Keratinocyte (primary cell): Measurements from ENCODE around the gene VWA3A.

Source experiments
- EZH2 ChIP-seq: IDR thresholded peaks from one replicate; pipeline ENCODE4 v1.6.1; 2012; ENCODE audit warnings: inconsistent platforms, mild to moderate bottlenecking, low read length, moderate library complexity
- TF ChIP-seq, protein P1 (sequence below), 3 experiments: IDR thresholded peaks in 1 of 3; conservative IDR thresholded peaks in 1 of 3; optimal IDR thresholded peaks in 1 of 3; 2 replicates in 2 of 3; 3 replicates in 1 of 3; pipeline versions ENCODE3 to v1.5.1; 2011; ENCODE audit warnings: low read length in 3 of 3, mild to moderate bottlenecking in 3 of 3, moderate library complexity in 2 of 3, control low read depth in 1 of 3, inconsistent platforms in 1 of 3; ENCODE audit not compliant: insufficient read depth in 2 of 3; ENCODE audit errors: extremely low read depth in 1 of 3

DNA sequence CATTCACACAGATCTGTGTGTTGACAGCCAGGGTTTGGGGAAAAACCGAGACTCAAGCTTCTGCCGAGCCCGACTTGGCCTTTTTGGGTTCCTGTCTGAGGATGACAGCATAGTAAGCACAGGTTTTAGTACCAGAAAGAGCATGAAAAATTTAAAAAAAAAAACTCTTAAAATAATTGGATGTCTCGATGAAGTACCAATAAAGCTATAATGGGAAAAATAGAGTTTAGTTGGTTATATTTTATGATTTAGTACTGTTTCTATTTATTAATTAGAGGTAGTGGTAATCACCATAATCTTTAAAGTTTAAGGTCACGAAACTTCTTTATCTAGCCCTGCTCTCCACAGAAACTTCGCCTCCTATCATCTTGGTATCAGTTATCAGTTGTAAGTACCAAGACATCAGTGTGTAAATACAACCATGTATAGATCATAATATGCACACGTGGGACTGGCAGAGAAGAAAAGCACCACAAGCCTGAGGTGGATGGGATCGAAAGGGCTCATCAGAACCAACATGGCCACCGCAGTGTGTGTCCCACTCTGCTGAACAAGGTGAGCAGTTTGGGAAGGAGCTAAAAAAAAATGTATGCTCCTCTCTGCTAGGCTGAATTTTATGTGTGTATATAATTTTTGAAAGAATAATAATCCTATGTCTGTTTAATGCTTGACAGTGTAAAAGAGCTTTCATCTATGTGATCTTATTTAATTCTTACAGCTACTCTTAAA lies 99.4 kb downstream of the VWA3A start:
- TF ChIP-seq, protein P1, sequence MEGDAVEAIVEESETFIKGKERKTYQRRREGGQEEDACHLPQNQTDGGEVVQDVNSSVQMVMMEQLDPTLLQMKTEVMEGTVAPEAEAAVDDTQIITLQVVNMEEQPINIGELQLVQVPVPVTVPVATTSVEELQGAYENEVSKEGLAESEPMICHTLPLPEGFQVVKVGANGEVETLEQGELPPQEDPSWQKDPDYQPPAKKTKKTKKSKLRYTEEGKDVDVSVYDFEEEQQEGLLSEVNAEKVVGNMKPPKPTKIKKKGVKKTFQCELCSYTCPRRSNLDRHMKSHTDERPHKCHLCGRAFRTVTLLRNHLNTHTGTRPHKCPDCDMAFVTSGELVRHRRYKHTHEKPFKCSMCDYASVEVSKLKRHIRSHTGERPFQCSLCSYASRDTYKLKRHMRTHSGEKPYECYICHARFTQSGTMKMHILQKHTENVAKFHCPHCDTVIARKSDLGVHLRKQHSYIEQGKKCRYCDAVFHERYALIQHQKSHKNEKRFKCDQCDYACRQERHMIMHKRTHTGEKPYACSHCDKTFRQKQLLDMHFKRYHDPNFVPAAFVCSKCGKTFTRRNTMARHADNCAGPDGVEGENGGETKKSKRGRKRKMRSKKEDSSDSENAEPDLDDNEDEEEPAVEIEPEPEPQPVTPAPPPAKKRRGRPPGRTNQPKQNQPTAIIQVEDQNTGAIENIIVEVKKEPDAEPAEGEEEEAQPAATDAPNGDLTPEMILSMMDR (optimal IDR thresholded peaks at IDR 0.05 in 1 of 3, IDR thresholded peaks at IDR 0.05 in 1 of 3, conservative IDR thresholded peaks at IDR 0.05 in 1 of 3; ENCODE audit: extremely low read depth in 1 of 3, insufficient read depth in 2 of 3, low read length in 3 of 3): no peak
- TF ChIP-seq EZH2: no peak
